ENCODE measurements around the gene FTL. TPM values are rescaled to one million over a fixed set of nuclear protein-coding genes. Genes with fewer than 3 reads are reported as not detected.

Gene FTL
- total RNA-seq, 2 experiments from 2014 or later: 467 to 602 TPM

DNA sequence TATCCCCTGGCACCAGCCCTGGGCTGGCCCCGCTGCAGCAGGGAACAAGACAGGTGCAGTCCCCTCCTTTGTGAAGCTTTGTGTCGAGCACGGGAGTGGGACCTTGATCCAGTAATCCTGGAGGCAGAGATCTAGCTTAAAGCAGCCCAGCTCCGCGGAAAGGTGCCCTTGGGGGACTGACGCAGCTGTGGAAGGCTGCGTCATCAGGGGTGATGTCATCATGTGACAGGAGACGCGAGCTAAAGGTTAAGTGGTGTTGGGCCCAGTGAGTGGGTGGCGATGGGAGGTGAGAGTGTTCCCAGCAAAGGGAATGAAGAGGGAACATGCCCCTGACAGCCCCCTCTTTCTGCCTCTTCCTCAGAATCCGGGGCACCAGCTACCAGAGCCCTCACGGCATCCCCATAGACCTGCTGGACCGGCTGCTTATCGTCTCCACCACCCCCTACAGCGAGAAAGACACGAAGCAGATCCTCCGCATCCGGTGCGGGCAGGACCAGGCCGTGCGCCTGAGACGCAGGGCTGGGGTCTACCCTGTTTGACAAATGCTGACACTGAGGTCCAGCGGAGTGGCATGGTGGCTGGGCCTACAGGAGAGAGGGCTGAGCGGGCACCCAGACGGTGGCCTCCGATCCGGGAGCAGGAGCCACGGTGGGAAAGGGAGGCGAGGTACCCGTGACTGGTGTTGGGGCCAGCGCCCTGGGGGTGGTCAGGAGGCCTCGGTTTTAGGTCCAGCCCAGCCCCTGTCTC is 49.2 kb downstream of the FTL start:
- Histone ChIP-seq H3K27ac (ENCODE audit: low read depth, low read length, poor library complexity, severe bottlenecking) (no peak overlapping the region), H3K9me3 (ENCODE audit: low read length) (no peaks in the 10 kb centered on the region), H4K20me1 (ENCODE audit: insufficient read depth, low read length) (no peaks in the 10 kb centered on the region), H3K79me2 (ENCODE audit: insufficient read depth, low read depth, low read length) (no peaks in the 10 kb centered on the region), H3K9me2 (ENCODE audit: insufficient read depth, low read length) (no peaks in the 10 kb centered on the region), H3K4me2 (ENCODE audit: low read length) (no peak overlapping the region), H3K4me3 (ENCODE audit: low read depth, low read length, poor library complexity, severe bottlenecking) (no peak overlapping the region), H3K4me1 (ENCODE audit: insufficient read depth, low read length, poor library complexity, severe bottlenecking) (peaks cover 21% of the 10 kb centered on the region), H2AFZ (ENCODE audit: low read length) (no peak overlapping the region), H3K36me3 (ENCODE audit: insufficient read depth, low read length) (peaks cover 69% of the 10 kb centered on the region)
- POLR2A ChIA-PET: no interaction called here
- CTCF ChIA-PET (ENCODE audit: unreplicated experiment): no interaction called here
- no peak for DNase-seq (ENCODE audit: low spot score)
- TF ChIP-seq, protein P1, sequence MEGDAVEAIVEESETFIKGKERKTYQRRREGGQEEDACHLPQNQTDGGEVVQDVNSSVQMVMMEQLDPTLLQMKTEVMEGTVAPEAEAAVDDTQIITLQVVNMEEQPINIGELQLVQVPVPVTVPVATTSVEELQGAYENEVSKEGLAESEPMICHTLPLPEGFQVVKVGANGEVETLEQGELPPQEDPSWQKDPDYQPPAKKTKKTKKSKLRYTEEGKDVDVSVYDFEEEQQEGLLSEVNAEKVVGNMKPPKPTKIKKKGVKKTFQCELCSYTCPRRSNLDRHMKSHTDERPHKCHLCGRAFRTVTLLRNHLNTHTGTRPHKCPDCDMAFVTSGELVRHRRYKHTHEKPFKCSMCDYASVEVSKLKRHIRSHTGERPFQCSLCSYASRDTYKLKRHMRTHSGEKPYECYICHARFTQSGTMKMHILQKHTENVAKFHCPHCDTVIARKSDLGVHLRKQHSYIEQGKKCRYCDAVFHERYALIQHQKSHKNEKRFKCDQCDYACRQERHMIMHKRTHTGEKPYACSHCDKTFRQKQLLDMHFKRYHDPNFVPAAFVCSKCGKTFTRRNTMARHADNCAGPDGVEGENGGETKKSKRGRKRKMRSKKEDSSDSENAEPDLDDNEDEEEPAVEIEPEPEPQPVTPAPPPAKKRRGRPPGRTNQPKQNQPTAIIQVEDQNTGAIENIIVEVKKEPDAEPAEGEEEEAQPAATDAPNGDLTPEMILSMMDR (conservative IDR thresholded peaks at IDR 0.05; ENCODE audit: low read length): no peak
- TF ChIP-seq EZH2phosphoT487 (IDR thresholded peaks at IDR 0.05; ENCODE audit: borderline replicate concordance, low read depth, low read length): no peak
- intact Hi-C loops (cut with micrococcal nuclease; ENCODE audit: unreplicated experiment): no loop called here
- BruUV-seq (replicated peaks): no TSS peak

DNA sequence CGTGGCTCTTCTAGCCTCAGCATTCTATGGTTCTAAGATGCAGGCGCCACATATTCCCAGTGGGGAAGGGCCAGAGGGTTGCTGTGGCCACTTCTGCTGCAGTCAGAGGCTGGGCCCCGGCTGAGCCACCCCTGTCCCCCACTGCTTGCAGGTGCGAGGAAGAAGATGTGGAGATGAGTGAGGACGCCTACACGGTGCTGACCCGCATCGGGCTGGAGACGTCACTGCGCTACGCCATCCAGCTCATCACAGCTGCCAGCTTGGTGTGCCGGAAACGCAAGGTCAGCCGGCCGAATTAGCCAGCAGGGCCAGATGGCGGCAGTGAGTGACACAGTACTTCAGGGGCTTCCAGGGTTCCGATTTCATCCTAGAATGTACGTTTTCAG is 49.8 kb downstream of the FTL start:
- Histone ChIP-seq H2AFZ (ENCODE audit: low read length) (no peak overlapping the region), H3K4me1 (ENCODE audit: insufficient read depth, low read length, poor library complexity, severe bottlenecking) (peaks cover 26% of the 10 kb centered on the region), H3K9me3 (ENCODE audit: low read length) (no peaks in the 10 kb centered on the region), H3K9me2 (ENCODE audit: insufficient read depth, low read length) (no peaks in the 10 kb centered on the region), H3K79me2 (ENCODE audit: insufficient read depth, low read depth, low read length) (no peaks in the 10 kb centered on the region), H3K27ac (ENCODE audit: low read depth, low read length, poor library complexity, severe bottlenecking) (no peak overlapping the region), H4K20me1 (ENCODE audit: insufficient read depth, low read length) (no peaks in the 10 kb centered on the region), H3K4me3 (ENCODE audit: low read depth, low read length, poor library complexity, severe bottlenecking) (no peak overlapping the region), H3K4me2 (ENCODE audit: low read length) (no peak overlapping the region), H3K36me3 (ENCODE audit: insufficient read depth, low read length) (peaks cover 63% of the 10 kb centered on the region)
- BruUV-seq (replicated peaks): no TSS peak
- POLR2A ChIA-PET: no interaction called here
- intact Hi-C loops (cut with micrococcal nuclease; ENCODE audit: unreplicated experiment): no loop called here
- no peak for DNase-seq (ENCODE audit: low spot score)
- CTCF ChIA-PET (ENCODE audit: unreplicated experiment): no interaction called here
- TF ChIP-seq, protein P1 (conservative IDR thresholded peaks at IDR 0.05; ENCODE audit: low read length): no peak
- TF ChIP-seq EZH2phosphoT487 (IDR thresholded peaks at IDR 0.05; ENCODE audit: borderline replicate concordance, low read depth, low read length): no peak

DNA sequence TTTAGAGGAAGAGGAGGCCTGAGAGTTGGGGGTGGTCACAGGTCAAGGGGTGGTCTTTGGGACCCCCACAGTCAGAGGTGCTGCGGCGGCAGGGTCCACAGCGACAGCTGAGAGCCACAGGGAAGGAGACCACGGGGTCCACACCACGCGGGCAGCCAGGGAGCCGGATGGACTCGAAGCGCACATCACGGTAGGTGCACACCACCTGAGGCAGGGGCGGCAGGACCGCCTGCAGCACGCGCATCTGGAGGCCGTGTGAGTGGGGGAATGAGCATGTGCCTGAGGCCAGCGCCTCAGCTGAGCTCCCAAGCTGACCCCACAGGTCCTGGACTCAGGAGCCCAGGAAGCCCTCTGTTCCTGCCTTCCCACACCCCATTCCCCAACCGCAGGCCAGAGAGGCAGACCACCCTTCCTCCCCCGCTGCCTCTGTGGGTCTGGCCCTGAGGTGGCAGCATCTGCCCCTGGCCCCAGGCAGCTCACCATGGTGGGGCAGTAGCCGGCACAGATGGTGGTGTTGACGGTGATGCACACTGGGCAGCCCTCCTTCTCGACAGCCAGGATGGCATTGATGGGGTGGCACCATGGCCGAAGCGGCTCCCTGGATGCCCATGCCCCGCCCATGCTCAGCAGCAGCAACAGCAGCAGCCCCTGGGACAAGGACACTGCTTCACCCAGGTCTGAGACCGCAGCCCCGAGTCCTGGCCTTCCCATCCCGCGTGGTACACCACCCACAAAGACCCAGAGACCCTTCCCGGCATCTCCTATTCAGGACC is 51.1 kb downstream of the FTL start:
- ChIA-PET POLR2A (no interaction called here), CTCF (ENCODE audit: unreplicated experiment) (no interaction called here)
- H2AFZ ChIP-seq (ENCODE audit: low read length): no peak overlapping the region
- H4K20me1 ChIP-seq (ENCODE audit: insufficient read depth, low read length): no peaks in the 10 kb centered on the region
- DNase-seq (ENCODE audit: low spot score): no peak
- H3K36me3 ChIP-seq (ENCODE audit: insufficient read depth, low read length): peaks cover 49% of the 10 kb centered on the region
- no peak overlapping the region for H3K4me2 ChIP-seq (ENCODE audit: low read length)
- intact Hi-C loops (cut with micrococcal nuclease; ENCODE audit: unreplicated experiment): no loop called here
- H3K4me1 ChIP-seq (ENCODE audit: insufficient read depth, low read length, poor library complexity, severe bottlenecking): peaks cover 39% of the 10 kb centered on the region
- TF ChIP-seq EZH2phosphoT487 (IDR thresholded peaks at IDR 0.05; ENCODE audit: borderline replicate concordance, low read depth, low read length): no peak
- TF ChIP-seq, protein P1 (conservative IDR thresholded peaks at IDR 0.05; ENCODE audit: low read length): no peak
- no peaks in the 10 kb centered on the region for H3K9me2 ChIP-seq (ENCODE audit: insufficient read depth, low read length)
- no peak overlapping the region for H3K4me3 ChIP-seq (ENCODE audit: low read depth, low read length, poor library complexity, severe bottlenecking)
- no TSS peak for BruUV-seq (replicated peaks)
- H3K9me3 ChIP-seq (ENCODE audit: low read length): no peaks in the 10 kb centered on the region
- no peaks in the 10 kb centered on the region for H3K79me2 ChIP-seq (ENCODE audit: insufficient read depth, low read depth, low read length)
- H3K27ac ChIP-seq (ENCODE audit: low read depth, low read length, poor library complexity, severe bottlenecking): no peak overlapping the region
